Transverse colon (tissue), 3 donors: ENCODE measurements around the gene KCNK10.

Experiments
- CTCF ChIP-seq, 5 experiments: fragments of 200-600 bp in 3 of 5; fragments of 450-650 bp in 2 of 5; sonication (generic) in 3 of 5; IDR thresholded peaks; 1 replicate in 2 of 5; 2 replicates in 3 of 5; pipeline ENCODE4 v1.5.1; 2016 to 2017; ENCODE audit warnings: antibody characterized with exemption in 5 of 5, inconsistent platforms in 3 of 5, mild to moderate bottlenecking in 2 of 5, moderate library complexity in 1 of 5
- EP300 ChIP-seq: sonication (generic); formaldehyde crosslinking; IDR thresholded peaks from one replicate; pipeline ENCODE4 v1.6.1; 2017; ENCODE audit warnings: antibody characterized with exemption, low read depth
- POLR2A ChIP-seq: fragments of 450-650 bp; IDR thresholded peaks from one replicate; pipeline ENCODE4 v1.6.1; 2016; ENCODE audit warnings: antibody characterized with exemption, mild to moderate bottlenecking, moderate library complexity

- TF ChIP-seq CTCF (IDR thresholded peaks at IDR 0.05): no peak
- no peak for TF ChIP-seq POLR2A
- TF ChIP-seq EP300: no peak
Measured at GRCh38 chr14:88191605-88192004, 131.5 kb downstream of the KCNK10 start.
